ENCODE results near the gene URB1.

- TF ChIP-seq CTCF (IDR thresholded peaks at IDR 0.05) (no peak), POLR2A (IDR thresholded peaks at IDR 0.05) (no peak)
These were observed 13.6 kb upstream of the URB1 start for GRCh38 chr21:32406405-32406804.
